ENCODE results near the gene SYT1.
"Not testable (repeated sequence)": the region's sequence is repeated elsewhere in the genome, so short reads cannot be mapped to it uniquely, and the experiment has no call there.

SYT1 gene

DNA sequence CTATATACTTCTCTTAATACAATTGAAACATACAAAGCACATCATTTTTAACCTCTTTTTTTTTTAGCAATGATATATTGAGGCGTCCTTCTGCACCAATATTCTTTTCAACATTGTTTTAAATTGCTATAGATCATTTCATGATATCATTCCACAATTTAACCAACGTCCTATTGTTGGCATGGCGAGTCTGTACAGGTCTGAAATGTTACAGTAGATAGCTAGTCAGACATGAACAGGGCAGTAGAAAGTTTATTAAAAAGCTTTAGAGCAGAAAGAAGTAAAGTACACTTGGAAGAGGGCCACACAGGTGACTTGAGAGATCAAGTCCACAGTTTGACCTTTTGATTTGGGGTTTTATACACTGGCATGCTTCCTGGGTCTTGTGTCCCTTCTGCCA, 547.2 kb downstream of the SYT1 start:
- no peak for DNase-seq

- no peak for DNase-seq
Observed at GRCh38 chr12:79413796-79414195, 549.2 kb downstream of the SYT1 start.

DNA sequence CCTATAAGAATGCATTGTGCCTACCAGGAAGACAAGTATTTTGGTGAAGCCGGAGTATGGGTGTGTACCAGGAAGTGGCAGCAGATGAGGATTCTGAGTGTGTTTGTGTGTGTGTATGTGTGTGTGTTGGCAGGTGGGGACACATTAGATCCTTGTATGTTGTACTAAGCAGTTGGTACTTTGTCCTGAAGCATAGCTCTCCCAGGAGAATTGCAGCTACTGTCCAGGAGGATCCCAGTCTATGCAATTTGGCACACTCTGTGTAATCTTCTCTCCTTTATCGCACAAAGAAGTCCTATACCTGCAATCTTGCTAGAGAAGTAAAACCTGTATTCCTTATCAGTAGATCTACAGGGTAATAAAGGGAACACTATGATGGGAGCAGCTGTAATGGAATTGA, 549.7 kb downstream of the SYT1 start:
- no peak for DNase-seq

DNA sequence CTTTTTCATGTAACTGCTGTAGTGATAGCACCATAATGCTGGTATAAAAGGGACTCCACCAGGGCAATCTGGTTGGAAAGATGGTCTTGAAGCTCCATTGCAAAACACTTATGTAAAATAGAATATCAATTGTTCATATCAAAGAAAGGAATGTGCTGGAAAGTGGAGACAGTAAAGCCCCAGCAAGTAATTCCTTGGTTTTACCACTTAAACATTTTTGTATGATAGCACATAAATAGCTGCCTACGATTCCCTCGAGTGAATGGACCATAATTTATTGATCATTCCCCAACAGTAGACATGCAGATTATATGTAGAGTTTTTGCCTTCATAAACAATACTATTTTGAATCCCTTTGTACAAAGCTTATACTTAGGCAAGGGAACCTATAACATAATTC, 550.7 kb downstream of the SYT1 start:
- DNase-seq: peak; percentile 37

DNA sequence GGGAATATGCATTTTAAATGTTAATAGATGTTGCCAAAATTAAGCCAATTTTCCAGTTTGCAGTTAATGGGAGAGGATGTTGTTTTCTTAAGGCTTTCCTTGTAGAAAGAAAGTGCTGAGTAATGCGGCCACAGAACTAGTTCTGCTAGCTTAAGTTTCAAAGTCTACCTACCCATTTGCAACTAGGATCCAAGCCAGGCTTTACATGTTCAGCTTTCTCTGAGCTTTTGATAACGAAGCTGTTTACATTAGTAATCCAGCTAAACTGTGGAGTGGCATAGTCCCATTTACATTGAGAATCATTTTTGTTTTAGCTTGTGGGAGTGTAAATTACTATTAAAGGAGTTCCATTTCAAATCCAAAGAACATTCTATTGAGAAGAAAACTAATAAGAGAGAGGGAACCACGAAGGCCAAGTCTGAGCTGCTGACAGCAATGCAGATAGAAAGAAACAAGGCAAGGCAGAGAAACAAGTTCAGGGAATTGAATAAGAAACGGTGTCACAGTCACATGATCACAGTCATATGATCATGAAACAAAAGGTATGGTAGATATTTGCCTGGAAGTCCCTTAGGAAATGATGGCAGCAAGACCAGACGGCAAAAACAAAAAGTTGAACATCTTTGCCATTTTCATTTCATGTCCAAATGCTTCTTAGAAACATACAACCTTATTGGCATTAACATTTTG, 551.3 kb downstream of the SYT1 start:
- peak; percentile 29 for DNase-seq

- DNase-seq: peak; percentile 98
Observed at GRCh38 chr12:79420146-79420618, 555.6 kb downstream of the SYT1 start.

GRCh38 chr12:79421236-79421740, 556.7 kb downstream of the SYT1 start:
- no peak for DNase-seq

GRCh38 chr12:79422060-79422812, 557.7 kb downstream of the SYT1 start:
- peak; percentile 25 for DNase-seq

DNA sequence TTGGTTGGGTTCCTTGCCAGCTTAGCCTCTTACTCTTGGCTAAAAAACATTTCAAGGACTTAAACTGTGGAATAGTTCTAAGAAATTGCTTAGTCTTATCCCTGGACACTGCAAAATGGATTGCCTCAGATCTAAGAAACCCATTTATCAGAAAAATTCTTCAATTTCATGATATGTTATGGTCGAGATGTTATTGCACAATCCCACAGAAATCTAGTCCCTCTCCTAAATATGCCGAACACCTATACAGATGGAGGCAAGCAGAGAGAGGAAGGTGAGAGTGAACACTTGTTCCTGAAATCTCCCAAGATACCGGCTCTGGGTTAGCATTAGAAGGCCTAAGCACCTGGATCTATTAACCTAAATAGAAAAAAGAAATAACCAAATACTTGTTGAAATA, 559.0 kb downstream of the SYT1 start:
- no peak for DNase-seq

DNA sequence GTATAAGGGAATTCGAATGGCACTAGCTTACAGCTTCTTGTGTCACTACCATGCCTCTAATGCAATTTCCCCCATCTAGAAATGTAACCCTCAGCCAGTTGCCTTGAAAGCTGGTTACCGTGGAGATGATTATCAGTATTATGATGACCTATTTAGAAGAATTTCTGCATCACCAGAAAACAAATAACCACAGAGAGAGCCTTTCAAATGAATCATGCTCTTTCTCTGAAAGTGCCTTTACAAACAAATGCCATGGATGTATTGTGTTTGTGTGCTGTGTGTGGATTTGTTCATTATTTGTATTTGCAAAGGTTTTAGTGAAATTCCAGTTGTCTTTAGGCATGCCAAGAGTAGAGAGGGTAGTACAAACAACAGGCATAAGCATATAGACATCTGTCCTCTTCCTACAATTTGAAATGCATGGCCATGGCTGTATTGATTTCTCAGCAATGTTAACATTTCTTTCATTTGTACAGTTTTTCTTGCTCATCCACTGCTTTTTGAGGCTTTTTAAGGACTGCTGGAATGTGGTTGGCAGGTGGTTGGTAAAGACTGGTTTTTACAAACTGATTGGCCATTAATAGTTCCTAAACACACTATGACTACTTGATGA, 559.6 kb downstream of the SYT1 start:
- DNase-seq: peak; percentile 94

DNA sequence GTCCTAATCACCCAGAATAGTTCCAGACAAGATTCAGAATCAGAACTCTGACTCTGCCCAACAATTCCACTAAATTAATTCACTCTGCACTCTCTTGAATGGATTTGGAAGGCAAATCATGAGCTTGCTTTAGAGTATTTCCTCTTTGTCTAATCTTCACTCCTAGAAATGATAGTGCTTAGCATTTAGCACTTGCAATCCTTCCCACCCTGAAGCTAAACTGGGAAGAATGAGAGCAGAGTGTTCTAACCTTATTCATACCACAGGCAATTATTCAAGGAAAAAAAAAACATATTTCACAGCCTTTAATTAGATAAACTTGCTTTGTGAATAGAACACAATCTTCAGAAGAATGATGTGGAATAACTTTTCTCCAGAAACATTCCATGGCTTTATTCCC, 561.5 kb downstream of the SYT1 start:
- DNase-seq: peak; percentile 59

GRCh38 chr12:79426744-79427143, 562.2 kb downstream of the SYT1 start:
- not testable (repeated sequence) for DNase-seq

DNA sequence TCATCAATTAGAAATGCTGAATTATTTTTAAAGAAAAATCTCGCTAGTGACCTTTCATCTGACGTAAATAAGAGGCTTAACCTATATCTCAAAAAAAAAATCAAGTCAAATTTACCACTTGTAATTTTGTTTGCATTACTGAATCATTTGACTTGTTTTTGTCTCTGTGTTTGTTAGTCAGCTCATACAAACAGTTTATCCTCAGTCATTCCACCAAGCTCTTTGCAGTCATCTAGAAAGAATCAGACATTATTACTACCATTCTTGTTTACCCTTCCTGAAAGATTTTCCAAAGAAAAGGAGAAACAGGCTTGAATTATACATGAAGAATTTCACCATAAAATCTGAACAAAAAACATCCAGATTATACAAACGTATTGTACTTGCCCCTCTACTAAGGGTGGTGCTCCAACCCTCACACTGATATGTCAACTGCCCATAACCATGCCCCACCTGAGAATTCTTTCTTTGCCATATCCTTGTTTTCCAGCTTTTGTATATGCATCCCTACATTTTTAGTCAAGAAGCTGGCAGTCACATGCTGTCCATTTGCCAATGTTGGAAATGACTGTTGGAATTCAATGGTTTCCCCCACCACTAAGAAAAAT, 569.0 kb downstream of the SYT1 start:
- DNase-seq: no peak

DNA sequence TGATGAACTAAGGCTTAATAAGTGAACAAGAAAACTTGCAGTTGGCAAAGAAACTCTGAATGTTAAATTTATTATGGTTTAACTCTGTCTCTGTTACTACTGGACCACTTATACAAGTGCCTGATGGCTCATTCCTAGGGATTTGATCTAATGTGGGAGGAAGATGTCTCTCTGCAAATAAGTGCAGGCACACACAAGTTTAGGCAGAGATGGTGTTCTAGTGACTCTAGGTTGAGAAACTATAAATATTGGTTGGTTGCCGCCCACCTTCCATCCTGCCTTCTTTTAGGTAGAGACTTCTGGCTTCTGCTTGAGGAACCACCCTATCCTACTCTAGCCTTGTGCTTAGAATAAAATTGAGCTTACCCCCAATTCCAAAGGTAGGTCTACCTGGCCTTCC, 570.0 kb downstream of the SYT1 start:
- no peak for DNase-seq

- peak; percentile 25 for DNase-seq
Observed at GRCh38 chr12:79435742-79436141, 571.2 kb downstream of the SYT1 start.

DNA sequence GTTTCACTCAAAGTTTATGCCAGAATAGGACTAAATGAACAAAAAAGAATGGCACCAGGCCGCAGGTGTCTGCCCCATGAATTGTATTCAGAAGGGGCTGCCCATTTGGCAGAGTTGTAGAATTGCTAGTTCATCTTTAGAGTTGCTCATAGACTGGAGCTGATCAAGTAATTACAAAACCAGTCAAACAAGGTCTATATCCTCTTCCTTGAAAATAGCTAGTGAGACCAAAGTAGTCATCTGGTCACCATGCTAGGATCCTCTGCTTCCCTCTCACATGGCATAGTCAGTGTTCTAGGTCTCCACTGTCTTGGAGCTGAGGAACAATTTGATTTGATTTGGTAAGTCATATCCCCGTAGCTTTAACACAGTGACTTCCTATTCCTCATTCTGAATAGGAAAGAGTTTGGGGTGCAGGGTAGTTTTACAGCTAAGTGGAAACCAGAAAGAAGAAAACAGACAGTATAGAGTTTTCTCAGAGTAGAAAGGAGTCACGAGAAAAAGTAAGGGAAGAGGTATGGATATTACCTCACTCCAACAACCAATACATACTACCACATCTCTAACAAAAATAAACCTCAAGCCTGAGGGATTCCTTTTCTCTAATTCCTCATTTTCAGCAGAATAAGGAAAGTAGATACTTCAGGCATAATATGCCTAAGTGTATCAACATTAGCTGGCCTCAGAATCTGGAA, 574.1 kb downstream of the SYT1 start:
- DNase-seq: no peak

GRCh38 chr12:79439175-79439825, 574.7 kb downstream of the SYT1 start:
- DNase-seq: no peak

GRCh38 chr12:79441534-79441933, 577.0 kb downstream of the SYT1 start:
- DNase-seq: no peak

DNA sequence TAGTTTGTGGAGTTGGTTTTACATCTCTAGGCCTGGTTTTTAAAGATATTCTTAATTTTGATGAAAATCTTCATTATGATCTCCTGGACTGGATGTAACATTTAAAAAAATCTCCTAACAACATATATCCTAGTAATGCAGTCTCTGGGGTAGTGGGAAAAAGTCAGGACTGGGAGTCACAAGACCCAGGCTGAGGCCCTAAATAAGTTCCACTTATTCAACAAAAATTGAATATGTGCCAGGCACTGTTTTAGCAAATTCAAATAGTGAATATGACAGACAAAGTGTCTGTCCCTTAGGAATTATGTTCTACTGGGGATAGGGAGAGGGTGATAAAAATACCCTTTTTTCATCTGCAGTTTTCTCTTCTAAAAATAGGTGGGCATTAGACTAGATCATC, 577.8 kb downstream of the SYT1 start:
- no peak for DNase-seq

DNA sequence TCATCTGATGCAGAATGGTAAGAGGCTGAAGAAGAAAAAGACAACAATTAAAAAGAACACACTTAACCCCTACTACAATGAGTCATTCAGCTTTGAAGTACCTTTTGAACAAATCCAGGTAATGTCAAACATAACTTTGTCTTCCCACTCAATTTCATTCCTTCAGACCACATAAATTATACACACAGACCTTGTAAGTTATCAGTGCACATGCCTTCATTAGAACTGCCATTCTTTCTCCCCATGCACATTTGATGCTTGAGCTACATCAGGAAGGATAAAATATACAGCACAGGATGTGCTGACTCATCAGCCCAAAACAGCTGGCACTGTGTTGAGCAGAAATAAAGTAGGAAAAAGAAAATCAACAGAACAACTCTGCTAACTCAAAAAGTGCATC, 579.5 kb downstream of the SYT1 start:
- DNase-seq: peak; percentile 44

GRCh38 chr12:79448816-79449215, 584.2 kb downstream of the SYT1 start:
- DNase-seq: no peak

DNA sequence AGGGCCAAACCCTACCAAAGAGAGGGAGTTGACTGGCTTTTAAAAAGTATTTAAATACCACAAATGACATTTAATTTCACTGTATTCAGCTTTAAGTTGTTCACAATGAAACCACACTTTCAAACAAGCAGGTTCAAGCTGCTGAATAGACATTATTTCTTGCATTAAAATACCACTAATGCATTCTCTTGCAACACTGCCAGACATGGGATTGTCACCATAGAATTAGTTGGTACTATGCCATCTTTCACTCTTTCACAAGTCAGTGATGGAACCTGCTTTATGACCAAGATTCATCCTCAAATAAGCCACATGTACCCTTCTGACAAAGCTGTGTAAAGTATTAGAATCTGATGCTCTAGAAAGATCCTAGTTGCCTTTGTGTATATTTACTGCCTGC, 586.8 kb downstream of the SYT1 start:
- peak; percentile 12 for DNase-seq

Measured in fibroblast of skin of scalp (primary cell).